DND-41 (cell line): ENCODE measurements around the gene FREM1.
"Not testable (repeated sequence)": the region's sequence is repeated elsewhere in the genome, so short reads cannot be mapped to it uniquely, and the experiment has no call there.

ENCODE experiments used
- ATAC-seq: fragments of 200-7000 bp; cut with Tn5 transposase; 3 replicates; pipeline ENCODE4 v1.9.1; 2021; ENCODE audit warnings: low read depth; ENCODE audit not compliant: insufficient read depth
- DNase-seq: peaks from one replicate; pipeline ENCODE4 v3.0.0-alpha.2; 2020
- H2AFZ ChIP-seq: 2 replicates; pipeline ENCODE4 v1.6.0; 2012; ENCODE audit warnings: low read depth, low read length
- H3K27ac ChIP-seq: 2 replicates; pipeline ENCODE4 v1.5.1; 2012; ENCODE audit warnings: low read length, inconsistent platforms
- H3K27me3 ChIP-seq: fragments of 200-600 bp; sonication (generic); 2 replicates; pipeline ENCODE4 v1.6.0; 2012; ENCODE audit warnings: low read length, mild to moderate bottlenecking, inconsistent platforms; ENCODE audit not compliant: insufficient read depth, poor library complexity
- H3K36me3 ChIP-seq: 2 replicates; pipeline ENCODE4 v1.5.1; 2012; ENCODE audit warnings: low read length, inconsistent platforms; ENCODE audit not compliant: insufficient read depth
- H3K4me1 ChIP-seq: 2 replicates; pipeline ENCODE4 v1.5.1; 2012; ENCODE audit warnings: mild to moderate bottlenecking, low read length; ENCODE audit not compliant: insufficient read depth
- H3K4me2 ChIP-seq: 2 replicates; pipeline ENCODE4 v1.6.0; 2012; ENCODE audit warnings: mild to moderate bottlenecking, moderate library complexity, low read length, inconsistent platforms; ENCODE audit not compliant: insufficient read depth
- H3K4me3 ChIP-seq, 2 experiments: fragments of 200-600 bp in 1 of 2; shearing (Covaris generic) in 1 of 2; 2 replicates each; pipeline ENCODE4 v1.5.1; 2012 to 2016; ENCODE audit warnings: inconsistent platforms in 2 of 2, low read length in 2 of 2, mild to moderate bottlenecking in 2 of 2, low read depth in 1 of 2, moderate library complexity in 1 of 2
- H3K79me2 ChIP-seq: 2 replicates; pipeline ENCODE4 v1.6.0; 2012; ENCODE audit warnings: low read length, inconsistent platforms; ENCODE audit not compliant: insufficient read depth
- H3K9ac ChIP-seq: 2 replicates; pipeline ENCODE4 v1.6.0; 2012; ENCODE audit warnings: low read depth, mild to moderate bottlenecking, inconsistent platforms, low read length, moderate library complexity
- H3K9me3 ChIP-seq: 2 replicates; pipeline ENCODE4 v1.5.1; 2012; ENCODE audit warnings: low read length, moderate library complexity, mild to moderate bottlenecking, inconsistent platforms; ENCODE audit not compliant: insufficient read depth, severe bottlenecking
- H4K20me1 ChIP-seq: 2 replicates; pipeline ENCODE4 v1.6.0; 2012; ENCODE audit warnings: low read length; ENCODE audit not compliant: insufficient read depth
- EZH2 ChIP-seq: IDR thresholded peaks from 3 replicates; pipeline ENCODE4 v1.6.1; 2012; ENCODE audit warnings: borderline replicate concordance, low read depth, mild to moderate bottlenecking, moderate library complexity, low read length, inconsistent platforms; ENCODE audit not compliant: severe bottlenecking
- TF ChIP-seq, protein P1 (sequence below): IDR thresholded peaks from 2 replicates; pipeline ENCODE4 v1.5.1; 2012; ENCODE audit warnings: borderline replicate concordance, low read length, moderate library complexity, mild to moderate bottlenecking; ENCODE audit not compliant: poor library complexity, severe bottlenecking; ENCODE audit errors: extremely low read depth

Gene FREM1

DNA sequence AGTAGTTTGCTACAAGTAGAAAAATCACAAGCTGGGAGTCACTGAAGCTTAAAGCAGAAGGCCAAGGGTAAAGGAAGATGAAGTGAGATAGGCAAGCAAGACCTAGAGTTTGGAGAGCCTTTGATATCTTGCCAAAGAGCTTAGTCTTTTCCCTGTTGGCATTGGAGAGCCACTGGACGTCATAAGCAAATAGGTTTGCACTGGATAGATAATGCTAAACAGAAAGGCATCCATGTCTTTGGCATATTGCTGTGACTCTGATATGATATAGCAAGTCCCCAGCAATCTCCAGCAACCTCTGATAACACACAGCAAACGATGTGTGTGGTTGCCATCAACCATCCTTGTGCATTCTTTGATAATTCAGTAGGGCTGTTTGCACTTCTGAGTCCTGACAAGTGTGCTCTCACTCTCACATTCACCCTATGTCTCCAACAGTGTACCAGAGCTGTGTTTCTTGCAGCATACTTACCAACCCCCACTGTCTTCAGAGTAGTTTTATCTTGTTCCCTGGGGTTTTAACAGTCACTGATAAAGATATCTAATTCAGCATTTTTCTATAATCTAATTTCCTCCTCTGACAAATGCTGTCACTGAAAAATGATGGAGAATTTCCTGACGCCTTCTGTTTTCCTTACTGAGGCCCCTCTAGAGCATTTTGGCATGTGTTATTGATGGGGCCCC lies 16.9 kb upstream of the FREM1 start:
- Histone ChIP-seq H3K79me2 (no peaks in the 10 kb centered on the region), H4K20me1 (no peaks in the 10 kb centered on the region), H2AFZ (no peak overlapping the region), H3K4me3 (no peak overlapping the region), H3K9ac (no peak overlapping the region), H3K27me3 (no peaks in the 10 kb centered on the region), H3K4me1 (no peaks in the 10 kb centered on the region), H3K4me2 (no peak overlapping the region), H3K27ac (no peak overlapping the region), H3K9me3 (no peaks in the 10 kb centered on the region), H3K36me3 (no peaks in the 10 kb centered on the region)
- DNase-seq (no peak), ATAC-seq (no peak)
- TF ChIP-seq EZH2, result no peak
- TF ChIP-seq, protein P1, sequence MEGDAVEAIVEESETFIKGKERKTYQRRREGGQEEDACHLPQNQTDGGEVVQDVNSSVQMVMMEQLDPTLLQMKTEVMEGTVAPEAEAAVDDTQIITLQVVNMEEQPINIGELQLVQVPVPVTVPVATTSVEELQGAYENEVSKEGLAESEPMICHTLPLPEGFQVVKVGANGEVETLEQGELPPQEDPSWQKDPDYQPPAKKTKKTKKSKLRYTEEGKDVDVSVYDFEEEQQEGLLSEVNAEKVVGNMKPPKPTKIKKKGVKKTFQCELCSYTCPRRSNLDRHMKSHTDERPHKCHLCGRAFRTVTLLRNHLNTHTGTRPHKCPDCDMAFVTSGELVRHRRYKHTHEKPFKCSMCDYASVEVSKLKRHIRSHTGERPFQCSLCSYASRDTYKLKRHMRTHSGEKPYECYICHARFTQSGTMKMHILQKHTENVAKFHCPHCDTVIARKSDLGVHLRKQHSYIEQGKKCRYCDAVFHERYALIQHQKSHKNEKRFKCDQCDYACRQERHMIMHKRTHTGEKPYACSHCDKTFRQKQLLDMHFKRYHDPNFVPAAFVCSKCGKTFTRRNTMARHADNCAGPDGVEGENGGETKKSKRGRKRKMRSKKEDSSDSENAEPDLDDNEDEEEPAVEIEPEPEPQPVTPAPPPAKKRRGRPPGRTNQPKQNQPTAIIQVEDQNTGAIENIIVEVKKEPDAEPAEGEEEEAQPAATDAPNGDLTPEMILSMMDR, result no peak

DNA sequence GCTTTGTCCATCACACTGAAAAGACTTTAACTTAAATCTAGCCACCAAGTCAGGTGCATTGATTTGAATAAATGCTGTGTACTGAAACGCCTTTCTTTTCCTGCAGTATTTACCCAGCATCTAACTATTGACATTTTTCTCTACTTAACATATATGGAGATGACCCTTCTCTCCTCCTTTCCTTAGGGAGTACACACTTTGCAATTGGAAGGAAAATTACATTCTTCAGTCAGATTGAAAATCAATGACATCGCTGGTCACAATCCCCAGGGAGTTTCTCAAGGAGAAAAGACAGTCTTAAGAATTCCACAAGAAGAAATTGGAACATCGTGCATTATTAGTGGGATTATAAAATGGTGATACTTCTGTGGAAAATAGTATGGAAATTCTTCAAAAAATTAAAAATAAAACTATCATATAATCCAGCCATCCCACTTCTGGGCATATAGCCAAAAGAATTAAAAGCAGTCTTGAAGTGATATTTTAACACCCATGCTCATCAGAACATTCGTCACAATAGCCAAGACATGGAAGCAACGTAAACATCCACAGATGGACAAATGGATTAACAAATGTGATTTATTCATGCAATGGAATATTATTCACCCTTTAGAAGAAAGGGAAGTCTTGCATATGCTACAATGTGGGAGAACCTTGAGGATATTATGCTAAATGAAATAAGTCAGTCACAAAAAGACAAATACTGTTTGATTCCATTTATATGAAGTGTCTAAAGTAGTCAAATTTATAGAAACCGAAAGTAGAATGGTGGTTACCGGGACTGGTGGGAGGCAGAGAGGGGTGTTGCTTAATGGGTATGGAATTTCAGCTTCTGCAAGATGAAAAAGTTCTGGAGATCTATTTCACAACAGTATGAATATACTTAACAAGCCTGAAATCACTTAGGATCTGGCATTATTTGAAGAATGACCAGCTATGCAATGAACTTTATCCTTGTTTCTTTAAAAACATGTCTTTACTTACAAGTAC lies 14.3 kb upstream of the FREM1 start:
- Histone ChIP-seq H2AFZ (no peak overlapping the region), H3K27ac (no peak overlapping the region), H4K20me1 (no peaks in the 10 kb centered on the region), H3K9me3 (no peaks in the 10 kb centered on the region), H3K4me3 (no peak overlapping the region), H3K27me3 (no peaks in the 10 kb centered on the region), H3K36me3 (no peaks in the 10 kb centered on the region), H3K4me1 (no peaks in the 10 kb centered on the region), H3K79me2 (no peaks in the 10 kb centered on the region), H3K9ac (no peak overlapping the region), H3K4me2 (no peak overlapping the region)
- ATAC-seq (no peak), DNase-seq (no peak)
- no peak for TF ChIP-seq EZH2
- TF ChIP-seq, protein P1, result no peak

DNA sequence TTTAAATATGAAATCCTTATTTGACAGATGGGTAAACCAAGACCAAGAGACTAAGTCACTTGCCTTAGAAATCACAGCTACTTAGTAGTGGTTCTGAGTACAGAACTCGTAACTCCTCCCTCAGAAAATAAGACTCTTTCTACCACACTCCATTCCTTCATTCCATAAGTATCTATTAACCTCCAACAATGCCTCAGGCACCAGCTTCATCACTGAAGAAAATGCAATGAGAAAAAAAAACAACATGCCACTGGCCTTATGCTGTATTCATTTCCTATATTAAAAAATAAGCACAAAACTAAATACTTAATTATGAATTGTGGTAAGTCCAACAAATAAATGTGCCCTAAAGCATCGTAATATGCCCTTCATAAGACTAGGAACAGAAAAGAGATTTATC lies 13.5 kb upstream of the FREM1 start:
- H4K20me1 ChIP-seq, result no peaks in the 10 kb centered on the region
- H3K9ac ChIP-seq, result no peak overlapping the region
- no peaks in the 10 kb centered on the region for H3K4me1 ChIP-seq
- H3K4me2 ChIP-seq, result no peak overlapping the region
- no peaks in the 10 kb centered on the region for H3K27me3 ChIP-seq
- no peak overlapping the region for H3K27ac ChIP-seq
- H3K36me3 ChIP-seq, result no peaks in the 10 kb centered on the region
- no peaks in the 10 kb centered on the region for H3K9me3 ChIP-seq
- TF ChIP-seq EZH2, result no peak
- H3K4me3 ChIP-seq, result no peak overlapping the region
- H3K79me2 ChIP-seq, result no peaks in the 10 kb centered on the region
- DNase-seq (no peak), ATAC-seq (no peak)
- H2AFZ ChIP-seq, result no peak overlapping the region

DNA sequence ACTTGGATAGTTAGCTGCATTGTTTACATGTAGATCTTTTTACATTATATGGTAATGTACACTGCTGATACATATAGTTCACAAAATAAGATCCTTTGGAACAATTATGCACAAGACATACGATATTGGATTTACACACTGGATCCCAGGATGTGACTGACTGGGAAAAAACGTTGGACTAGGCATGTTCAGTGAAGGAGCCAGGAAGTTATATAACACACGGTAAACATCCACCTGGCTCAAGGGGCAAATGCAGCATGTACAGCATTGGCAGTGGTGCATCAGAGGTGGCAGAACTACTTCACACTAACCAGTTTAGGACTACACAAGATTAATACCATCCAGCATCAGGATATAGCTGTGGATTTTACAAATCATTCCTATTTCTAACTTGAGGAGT lies 10.6 kb upstream of the FREM1 start:
- not testable (repeated sequence) for H3K4me2 ChIP-seq, H3K79me2 ChIP-seq, H2AFZ ChIP-seq, DNase-seq, H4K20me1 ChIP-seq, H3K9ac ChIP-seq, H3K4me1 ChIP-seq, ATAC-seq, H3K27me3 ChIP-seq, H3K9me3 ChIP-seq, H3K27ac ChIP-seq, H3K36me3 ChIP-seq, H3K4me3 ChIP-seq
